Measurements from ENCODE around the gene PAK5. TPM values are rescaled to one million over a fixed set of nuclear protein-coding genes. Genes with fewer than 3 reads are reported as not detected.

Gene PAK5
- total and polyA plus RNA-seq, 12 donors = 0.04 TPM; not detected in 11

DNA sequence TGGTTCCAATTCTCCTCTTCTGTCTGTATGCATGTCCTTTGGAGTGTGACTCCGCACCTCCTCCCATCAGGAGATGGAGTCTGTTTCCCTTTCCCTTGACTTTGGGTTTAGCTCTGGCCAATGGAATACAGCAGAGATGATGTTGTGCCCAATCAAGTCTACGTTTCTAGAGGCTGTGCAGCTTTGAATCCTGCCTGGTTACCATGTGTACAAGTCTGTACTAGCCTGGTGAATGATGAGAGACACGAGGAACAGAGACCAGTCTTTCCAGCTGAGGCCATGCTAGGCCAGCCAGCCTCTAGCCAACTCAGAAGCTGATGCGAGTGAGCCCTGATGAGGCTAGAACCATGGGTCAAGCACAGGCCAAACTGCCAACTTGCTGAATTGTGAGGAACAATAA is 241.3 kb downstream of the PAK5 start:
- H3K4me1 ChIP-seq = no peaks in the 10 kb centered on the region
- ATAC-seq = no peak
- H3K36me3 ChIP-seq = no peaks in the 10 kb centered on the region

GRCh38 chr20:9595763-9596162 is 243.1 kb downstream of the PAK5 start:
- H3K4me3 ChIP-seq = no peak overlapping the region

More for the DNA sequence above, 241.3 kb downstream of the PAK5 start:
- 74 to 81% methylated on average over 4 of the region's 4 CpGs for WGBS, 2 donors
- intact Hi-C loops (cut with DNase I) = no loop called here
- no peaks in the 10 kb centered on the region for H3K9me3 ChIP-seq
- no peak for DNase-seq
- TF ChIP-seq, protein P1, sequence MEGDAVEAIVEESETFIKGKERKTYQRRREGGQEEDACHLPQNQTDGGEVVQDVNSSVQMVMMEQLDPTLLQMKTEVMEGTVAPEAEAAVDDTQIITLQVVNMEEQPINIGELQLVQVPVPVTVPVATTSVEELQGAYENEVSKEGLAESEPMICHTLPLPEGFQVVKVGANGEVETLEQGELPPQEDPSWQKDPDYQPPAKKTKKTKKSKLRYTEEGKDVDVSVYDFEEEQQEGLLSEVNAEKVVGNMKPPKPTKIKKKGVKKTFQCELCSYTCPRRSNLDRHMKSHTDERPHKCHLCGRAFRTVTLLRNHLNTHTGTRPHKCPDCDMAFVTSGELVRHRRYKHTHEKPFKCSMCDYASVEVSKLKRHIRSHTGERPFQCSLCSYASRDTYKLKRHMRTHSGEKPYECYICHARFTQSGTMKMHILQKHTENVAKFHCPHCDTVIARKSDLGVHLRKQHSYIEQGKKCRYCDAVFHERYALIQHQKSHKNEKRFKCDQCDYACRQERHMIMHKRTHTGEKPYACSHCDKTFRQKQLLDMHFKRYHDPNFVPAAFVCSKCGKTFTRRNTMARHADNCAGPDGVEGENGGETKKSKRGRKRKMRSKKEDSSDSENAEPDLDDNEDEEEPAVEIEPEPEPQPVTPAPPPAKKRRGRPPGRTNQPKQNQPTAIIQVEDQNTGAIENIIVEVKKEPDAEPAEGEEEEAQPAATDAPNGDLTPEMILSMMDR (IDR thresholded peaks at IDR 0.05) = no peak
- H3K4me3 ChIP-seq = no peak overlapping the region
- H3K27ac ChIP-seq = no peak overlapping the region
- H3K27me3 ChIP-seq = peaks cover 0 to 14% (median 4%) of the 10 kb centered on the region in 7 donors

GRCh38 chr20:9594284-9594875 is 244.5 kb downstream of the PAK5 start:
- Histone ChIP-seq H3K27ac (no peak overlapping the region), H3K9me3 (no peaks in the 10 kb centered on the region), H3K4me3 (no peak overlapping the region), H3K27me3 (peaks cover 0 to 3% (median 0%) of the 10 kb centered on the region in 7 donors), H3K4me1 (no peaks in the 10 kb centered on the region), H3K36me3 (no peaks in the 10 kb centered on the region)
- ATAC-seq (no peak), DNase-seq (no peak)
- intact Hi-C loops (cut with DNase I) = no loop called here
- 59 to 64% methylated on average over 1 of the region's 1 CpG for WGBS, 2 donors
- TF ChIP-seq, protein P1 (IDR thresholded peaks at IDR 0.05) = no peak

More at GRCh38 chr20:9595763-9596162, 243.1 kb downstream of the PAK5 start:
- DNase-seq = no peak
- intact Hi-C loops (cut with DNase I) = no loop called here
- TF ChIP-seq, protein P1 (IDR thresholded peaks at IDR 0.05) = no peak
- ATAC-seq = no peak
- Histone ChIP-seq H3K4me1 (no peaks in the 10 kb centered on the region), H3K27me3 (peaks cover 0 to 4% (median 0%) of the 10 kb centered on the region in 7 donors), H3K27ac (no peak overlapping the region), H3K9me3 (no peaks in the 10 kb centered on the region), H3K36me3 (no peaks in the 10 kb centered on the region)
- 79 to 81% methylated on average over 1 of the region's 1 CpG for WGBS, 2 donors

DNA sequence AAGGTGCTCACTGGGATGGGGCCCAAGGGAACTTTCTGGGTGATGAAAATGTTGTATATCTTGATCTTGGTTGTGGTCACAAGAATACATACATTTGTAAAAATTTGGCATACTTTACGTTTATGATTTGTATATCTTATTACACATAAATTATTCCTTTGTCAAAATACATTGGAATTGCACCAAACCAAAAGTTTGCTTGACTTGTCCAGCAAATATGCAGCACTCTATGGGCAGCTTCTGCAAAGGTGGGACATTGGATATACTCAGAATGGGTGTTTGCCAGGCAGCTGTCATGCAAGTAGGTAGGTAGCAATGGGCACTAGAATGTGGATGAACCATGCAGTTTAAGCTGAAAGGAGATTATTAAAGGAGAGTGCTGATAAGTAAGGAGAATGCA is 246.5 kb downstream of the PAK5 start:
- 62 to 80% methylated on average over 1 of the region's 1 CpG for WGBS, 2 donors
- Histone ChIP-seq H3K27me3 (peaks cover 0 to 8% (median 0%) of the 10 kb centered on the region in 7 donors), H3K27ac (no peak overlapping the region), H3K4me1 (no peaks in the 10 kb centered on the region), H3K4me3 (no peak overlapping the region), H3K9me3 (no peaks in the 10 kb centered on the region), H3K36me3 (no peaks in the 10 kb centered on the region)
- TF ChIP-seq, protein P1 (IDR thresholded peaks at IDR 0.05) = no peak
- intact Hi-C loops (cut with DNase I) = no loop called here
- DNase-seq (no peak), ATAC-seq (no peak)
